ENCODE data around the gene GLG1.

DNA sequence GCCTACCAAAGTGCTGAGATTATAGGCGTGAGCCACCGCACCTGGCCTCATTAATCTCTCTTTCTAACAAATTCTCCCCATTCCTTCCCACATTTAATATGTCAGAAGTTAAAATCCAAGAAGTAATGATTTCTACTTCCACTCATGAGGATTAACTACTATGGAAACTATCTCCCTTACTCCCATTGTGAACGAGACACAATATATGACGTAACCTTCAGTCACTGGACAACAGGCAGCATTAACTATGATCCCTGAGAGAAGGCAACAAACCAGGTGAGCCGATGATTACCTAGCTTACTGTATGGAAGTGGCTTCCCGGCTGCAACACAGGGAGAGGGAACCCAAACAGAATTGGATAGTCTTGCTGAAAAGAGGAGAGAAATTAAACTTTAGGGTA, 20.0 kb downstream of the GLG1 start:
- TF ChIP-seq, protein P1, sequence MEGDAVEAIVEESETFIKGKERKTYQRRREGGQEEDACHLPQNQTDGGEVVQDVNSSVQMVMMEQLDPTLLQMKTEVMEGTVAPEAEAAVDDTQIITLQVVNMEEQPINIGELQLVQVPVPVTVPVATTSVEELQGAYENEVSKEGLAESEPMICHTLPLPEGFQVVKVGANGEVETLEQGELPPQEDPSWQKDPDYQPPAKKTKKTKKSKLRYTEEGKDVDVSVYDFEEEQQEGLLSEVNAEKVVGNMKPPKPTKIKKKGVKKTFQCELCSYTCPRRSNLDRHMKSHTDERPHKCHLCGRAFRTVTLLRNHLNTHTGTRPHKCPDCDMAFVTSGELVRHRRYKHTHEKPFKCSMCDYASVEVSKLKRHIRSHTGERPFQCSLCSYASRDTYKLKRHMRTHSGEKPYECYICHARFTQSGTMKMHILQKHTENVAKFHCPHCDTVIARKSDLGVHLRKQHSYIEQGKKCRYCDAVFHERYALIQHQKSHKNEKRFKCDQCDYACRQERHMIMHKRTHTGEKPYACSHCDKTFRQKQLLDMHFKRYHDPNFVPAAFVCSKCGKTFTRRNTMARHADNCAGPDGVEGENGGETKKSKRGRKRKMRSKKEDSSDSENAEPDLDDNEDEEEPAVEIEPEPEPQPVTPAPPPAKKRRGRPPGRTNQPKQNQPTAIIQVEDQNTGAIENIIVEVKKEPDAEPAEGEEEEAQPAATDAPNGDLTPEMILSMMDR (IDR thresholded peaks at IDR 0.05 in 4 of 5, conservative IDR thresholded peaks at IDR 0.05 in 1 of 5), result no peak
- no peak for TF ChIP-seq POLR2A (IDR thresholded peaks at IDR 0.05)
